Endothelial cell of umbilical vein (primary cell): ENCODE data around the gene STAB2. TPM values are rescaled to one million over a fixed set of nuclear protein-coding genes. Genes with fewer than 3 reads are reported as not detected.

Experiments used
- BruUV-seq: library from RNA; stranded (reverse); fragments of 400-500 nt; replicated peaks from 2 replicates; lab custom pipeline; 2021; lab: Mats Ljungman, UMichigan
- CTCF ChIA-PET: fragments of 300-600, 350-600 bp; sonication (Branson Sonifier 250); formaldehyde crosslinking; loops from one replicate; lab custom pipeline; 2021; ENCODE audit warnings: antibody characterized with exemption, inconsistent platforms; lab: Charles Lee
- POLR2A ChIA-PET: fragments of 300-600, 350-600 bp; sonication (Branson Sonifier 250); formaldehyde crosslinking; loops from one replicate; lab custom pipeline; 2021; ENCODE audit warnings: antibody characterized with exemption, inconsistent platforms; lab: Charles Lee
- DNase-seq: peaks from one replicate; pipeline ENCODE4 v3.0.0-alpha.2; 2011; ENCODE audit warnings: low read depth, low spot score
- FAIRE-seq: peaks from 2 replicates; lab custom pipeline; 2011; peaks lifted over from hg19 to GRCh38; lab: Jason Lieb, UNC
- H2AFZ ChIP-seq: 2 replicates; pipeline ENCODE4 v1.6.0; 2012; ENCODE audit warnings: low read depth, low read length, control low read depth, inconsistent platforms
- H3K27ac ChIP-seq: 2 replicates; pipeline ENCODE4 v1.5.1; 2011; ENCODE audit warnings: low read depth, mild to moderate bottlenecking, control low read depth, low read length, moderate library complexity; ENCODE audit not compliant: insufficient read depth
- H3K27me3 ChIP-seq, 2 experiments: 2 replicates each; pipeline versions ENCODE4 v1.6.0 to v1.6.1; 2011; ENCODE audit warnings: low read length in 2 of 2, mixed read lengths in 1 of 2; ENCODE audit not compliant: control insufficient read depth in 2 of 2, insufficient read depth in 2 of 2
- H3K36me3 ChIP-seq, 2 experiments: 2 replicates in 1 of 2; 3 replicates in 1 of 2; pipeline ENCODE4 v1.5.1; 2011; ENCODE audit warnings: low read length in 2 of 2, mild to moderate bottlenecking in 1 of 2, moderate library complexity in 1 of 2; ENCODE audit not compliant: control insufficient read depth in 2 of 2, insufficient read depth in 2 of 2; ENCODE audit errors: extremely low read depth in 1 of 2
- H3K4me1 ChIP-seq: 3 replicates; pipeline ENCODE4 v1.5.1; 2011; ENCODE audit warnings: mild to moderate bottlenecking, low read length; ENCODE audit not compliant: control insufficient read depth, insufficient read depth; ENCODE audit errors: extremely low read depth
- H3K4me2 ChIP-seq: 2 replicates; pipeline ENCODE4 v1.6.1; 2011; ENCODE audit warnings: low read length, control low read depth, mixed read lengths; ENCODE audit not compliant: insufficient read depth
- H3K4me3 ChIP-seq, 3 experiments: fragments of 200-600 bp in 1 of 3; sonication (generic), shearing (Covaris generic) in 1 of 3; replicated peaks in 1 of 3; 2 replicates each; pipeline ENCODE4 v1.5.1; 2011 to 2016; ENCODE audit warnings: control low read depth in 3 of 3, low read length in 3 of 3, mild to moderate bottlenecking in 2 of 3, inconsistent platforms in 1 of 3, low read depth in 1 of 3, moderate library complexity in 1 of 3; ENCODE audit not compliant: insufficient read depth in 1 of 3
- H3K79me2 ChIP-seq: 2 replicates; pipeline ENCODE4 v1.6.0; 2012; ENCODE audit warnings: low read length, inconsistent platforms; ENCODE audit not compliant: control insufficient read depth, insufficient read depth
- H3K9ac ChIP-seq: replicated peaks from 2 replicates; pipeline ENCODE3; 2011; ENCODE audit warnings: low read length, control low read depth; ENCODE audit not compliant: insufficient read depth; ENCODE audit errors: extremely low read depth
- H3K9me1 ChIP-seq: replicated peaks from 3 replicates; pipeline ENCODE4 v1.6.0; 2011; ENCODE audit warnings: mild to moderate bottlenecking, low read length; ENCODE audit not compliant: control insufficient read depth, insufficient read depth; ENCODE audit errors: extremely low read depth
- H3K9me3 ChIP-seq: replicated peaks from 2 replicates; pipeline ENCODE4 v1.5.1; 2012; ENCODE audit warnings: low read length, inconsistent platforms; ENCODE audit not compliant: control insufficient read depth, insufficient read depth
- H4K20me1 ChIP-seq: replicated peaks from 2 replicates; pipeline ENCODE3; 2011; ENCODE audit warnings: mild to moderate bottlenecking, low read length; ENCODE audit not compliant: control insufficient read depth, insufficient read depth; ENCODE audit errors: extremely low read depth
- CTCF ChIP-seq, 2 donors: IDR thresholded peaks; 1 replicate in 1 of 2; 2 replicates in 1 of 2; pipeline ENCODE4 v1.5.1; 2011; ENCODE audit warnings: low read length in 2 of 2, mild to moderate bottlenecking in 2 of 2, moderate library complexity in 2 of 2, control low read depth in 1 of 2, inconsistent platforms in 1 of 2, low read depth in 1 of 2; ENCODE audit not compliant: insufficient read depth in 1 of 2; ENCODE audit errors: extremely low read depth in 1 of 2
- EZH2 ChIP-seq: IDR thresholded peaks from 2 replicates; pipeline ENCODE4 v1.6.1; 2012; ENCODE audit warnings: borderline replicate concordance, low read depth, mild to moderate bottlenecking, moderate library complexity, low read length, inconsistent platforms; ENCODE audit not compliant: severe bottlenecking
- FOS ChIP-seq: IDR thresholded peaks from 2 replicates; pipeline ENCODE4 v1.6.1; 2011; ENCODE audit warnings: mild to moderate bottlenecking, low read length, moderate library complexity, borderline replicate concordance; ENCODE audit not compliant: insufficient read depth
- GATA2 ChIP-seq: IDR thresholded peaks from 2 replicates; pipeline ENCODE4 v1.7.0; 2011; ENCODE audit warnings: low read depth, mild to moderate bottlenecking, moderate library complexity, mixed read lengths, low read length; ENCODE audit not compliant: insufficient read length, insufficient read depth
- JUN ChIP-seq: IDR thresholded peaks from 2 replicates; pipeline ENCODE4 v1.6.1; 2011; ENCODE audit warnings: borderline replicate concordance, low read depth; ENCODE audit not compliant: insufficient read length, insufficient read depth
- MAX ChIP-seq: IDR thresholded peaks from 2 replicates; pipeline ENCODE4 v1.6.1; 2011; ENCODE audit not compliant: insufficient read depth, insufficient read length
- MYC ChIP-seq: IDR thresholded peaks from one replicate; pipeline ENCODE4 v1.6.1; 2011; ENCODE audit warnings: mild to moderate bottlenecking, low read depth, low read length
- POLR2A ChIP-seq: IDR thresholded peaks from 2 replicates; pipeline ENCODE4 v1.6.1; 2012; ENCODE audit warnings: low read depth, mild to moderate bottlenecking, control low read depth, low read length
- POLR2AphosphoS5 ChIP-seq: IDR thresholded peaks from 2 replicates; pipeline ENCODE4 v1.6.1; 2012; ENCODE audit warnings: low read depth, mild to moderate bottlenecking, control low read depth, low read length, moderate library complexity; ENCODE audit not compliant: insufficient read depth
- dilution Hi-C: fragments of 300-500 bp; cut with MboI; formaldehyde crosslinking; loops from one replicate; pipeline ENCODE4 v1.15.0; 2019; ENCODE audit warnings: low sequenced_read_pairs; ENCODE audit not compliant: extremely low pct_ligation_motif_present
- intact Hi-C: fragments of 100-400 bp; cut with micrococcal nuclease; formaldehyde crosslinking; loops from one replicate; pipeline ENCODE4 v1.10.0; 2022
- polyA plus RNA-seq, 4 experiments: library from polyadenylated mRNA; depleted of rRNA in 3 of 4; stranded (reverse) in 3 of 4; unstranded in 1 of 4; fragments of >200 nt; gene quantifications; 2 replicates each; pipeline versions ENCODE4 v1.2.1 to v1.2.3, GENCODE V29; 2011 to 2012; ENCODE audit warnings: missing spikeins in 1 of 4
- total RNA-seq: library from RNA; stranded (reverse); gene quantifications from 2 replicates; pipeline ENCODE4 v1.2.3, GENCODE V29; 2021

Gene STAB2
- total and polyA plus RNA-seq, 2 donors (not counting 3 experiments of a cell fraction or from before 2014, with no cell fraction given), result 0.01 TPM; not detected in 1

- no peak overlapping the region for H3K4me2 ChIP-seq
- ChIA-PET POLR2A (no interaction called here), CTCF (no interaction called here)
- H3K36me3 ChIP-seq, result no peaks in the 10 kb centered on the region
- no peak for FAIRE-seq
- peak; percentile 76 for DNase-seq
- no peaks in the 10 kb centered on the region for H3K9me3 ChIP-seq
- no peak overlapping the region for H3K9ac ChIP-seq
- intact Hi-C loops, result no loop called here
- H3K4me3 ChIP-seq, result no peak overlapping the region
- no peaks in the 10 kb centered on the region for H4K20me1 ChIP-seq
- no peaks in the 10 kb centered on the region for H3K4me1 ChIP-seq
- no peaks in the 10 kb centered on the region for H3K79me2 ChIP-seq
- H3K9me1 ChIP-seq, result no peaks in the 10 kb centered on the region
- H3K27me3 ChIP-seq, result peaks cover 0 to 1% of the 10 kb centered on the region in 2 experiments
- BruUV-seq, result no TSS peak
- dilution Hi-C loops, result no loop called here
- no peak for TF ChIP-seq CTCF (IDR thresholded peaks at IDR 0.05; ENCODE audit: extremely low read depth in 1 of 2, insufficient read depth in 1 of 2, low read depth in 1 of 2, low read length in 2 of 2)
- TF ChIP-seq POLR2AphosphoS5, result no peak
- no peak for TF ChIP-seq FOS
- no peak for TF ChIP-seq GATA2
- TF ChIP-seq JUN, result no peak
- TF ChIP-seq MYC, result no peak
- TF ChIP-seq POLR2A, result no peak
- TF ChIP-seq MAX, result no peak
- TF ChIP-seq EZH2, result no peak
- no peak overlapping the region for H3K27ac ChIP-seq
- no peak overlapping the region for H2AFZ ChIP-seq
Measured at GRCh38 chr12:103600967-103601728, 14.1 kb downstream of the STAB2 start.
